ENCODE results near the gene TFF1.

DNA sequence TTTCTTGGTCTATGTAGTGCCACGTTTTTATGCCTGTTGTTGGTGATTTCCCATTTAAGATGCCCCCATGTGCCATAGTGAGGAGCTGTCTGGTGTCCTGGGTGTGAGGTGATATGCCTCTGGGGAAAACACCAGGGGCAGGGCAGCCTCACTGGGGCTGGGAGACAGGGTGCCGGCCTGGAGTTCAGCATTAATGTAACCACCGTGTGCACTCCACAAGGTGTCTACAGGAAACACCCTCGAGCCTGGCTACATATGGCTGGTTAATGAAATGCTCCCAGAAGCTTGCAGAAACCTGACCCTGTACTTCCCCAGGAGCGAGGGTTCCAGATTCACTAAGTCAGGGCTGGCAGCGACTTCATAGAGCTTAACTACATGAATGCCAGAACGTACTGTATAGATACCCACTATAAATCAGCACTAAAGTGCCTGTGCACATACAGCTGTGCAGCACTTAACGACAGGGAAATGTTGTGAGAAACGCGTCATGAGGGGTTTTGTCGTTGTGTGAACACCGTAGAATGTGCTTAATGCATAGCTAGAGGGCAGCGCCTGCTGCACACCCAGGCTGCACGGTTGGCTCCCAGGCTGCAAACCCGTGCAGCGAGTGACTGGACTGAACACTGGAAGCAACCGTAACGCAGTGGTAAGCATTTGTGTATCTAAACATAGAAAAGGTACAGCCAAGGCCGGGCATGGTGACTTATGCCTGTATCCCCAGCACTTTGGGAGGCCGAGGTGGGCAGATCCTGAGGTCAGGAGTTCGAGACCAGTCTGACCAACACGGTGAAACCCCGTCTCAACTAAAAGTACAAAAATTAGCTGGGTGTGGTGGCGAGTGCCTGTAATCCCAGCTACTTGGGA lies 25.9 kb downstream of the TFF1 start:
- TF ChIP-seq, protein P1, sequence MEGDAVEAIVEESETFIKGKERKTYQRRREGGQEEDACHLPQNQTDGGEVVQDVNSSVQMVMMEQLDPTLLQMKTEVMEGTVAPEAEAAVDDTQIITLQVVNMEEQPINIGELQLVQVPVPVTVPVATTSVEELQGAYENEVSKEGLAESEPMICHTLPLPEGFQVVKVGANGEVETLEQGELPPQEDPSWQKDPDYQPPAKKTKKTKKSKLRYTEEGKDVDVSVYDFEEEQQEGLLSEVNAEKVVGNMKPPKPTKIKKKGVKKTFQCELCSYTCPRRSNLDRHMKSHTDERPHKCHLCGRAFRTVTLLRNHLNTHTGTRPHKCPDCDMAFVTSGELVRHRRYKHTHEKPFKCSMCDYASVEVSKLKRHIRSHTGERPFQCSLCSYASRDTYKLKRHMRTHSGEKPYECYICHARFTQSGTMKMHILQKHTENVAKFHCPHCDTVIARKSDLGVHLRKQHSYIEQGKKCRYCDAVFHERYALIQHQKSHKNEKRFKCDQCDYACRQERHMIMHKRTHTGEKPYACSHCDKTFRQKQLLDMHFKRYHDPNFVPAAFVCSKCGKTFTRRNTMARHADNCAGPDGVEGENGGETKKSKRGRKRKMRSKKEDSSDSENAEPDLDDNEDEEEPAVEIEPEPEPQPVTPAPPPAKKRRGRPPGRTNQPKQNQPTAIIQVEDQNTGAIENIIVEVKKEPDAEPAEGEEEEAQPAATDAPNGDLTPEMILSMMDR (IDR thresholded peaks at IDR 0.05; ENCODE audit: insufficient read depth, low read length), result no peak
- TF ChIP-seq REST (IDR thresholded peaks at IDR 0.05; ENCODE audit: insufficient replicate concordance, low read depth), result no peak
- no peak for TF ChIP-seq GABPA (IDR thresholded peaks at IDR 0.05; ENCODE audit: low read depth)
- TF ChIP-seq POLR2AphosphoS5 (IDR thresholded peaks at IDR 0.05; ENCODE audit: low read depth), result no peak

Measured in HL-60 (cell line).